Gastrocnemius medialis (tissue), 4 donors: ENCODE measurements around the gene NPAS4.

Experiments used
- CTCF ChIP-seq, 5 experiments: fragments of 450-650 bp in 3 of 5; fragments of 200-600 bp in 2 of 5; sonication (generic) in 2 of 5; IDR thresholded peaks in 4 of 5; conservative IDR thresholded peaks in 1 of 5; 1 replicate in 4 of 5; 2 replicates in 1 of 5; pipeline ENCODE4 v1.5.1; 2016 to 2019; ENCODE audit warnings: antibody characterized with exemption in 5 of 5, mild to moderate bottlenecking in 3 of 5, moderate library complexity in 3 of 5
- POLR2A ChIP-seq, 2 donors: fragments of 450-650 bp; IDR thresholded peaks; one replicate each; pipeline ENCODE4 v1.6.1; 2017; ENCODE audit warnings: antibody characterized with exemption in 2 of 2, mild to moderate bottlenecking in 2 of 2, moderate library complexity in 2 of 2

- TF ChIP-seq POLR2A (IDR thresholded peaks at IDR 0.05) (no peak), CTCF (IDR thresholded peaks at IDR 0.05 in 4 of 5, conservative IDR thresholded peaks at IDR 0.05 in 1 of 5) (no peak)
Measured at GRCh38 chr11:66418986-66419308, 1.9 kb upstream of the NPAS4 start.
